ENCODE data around the gene EIF4E.

Gene EIF4E

DNA sequence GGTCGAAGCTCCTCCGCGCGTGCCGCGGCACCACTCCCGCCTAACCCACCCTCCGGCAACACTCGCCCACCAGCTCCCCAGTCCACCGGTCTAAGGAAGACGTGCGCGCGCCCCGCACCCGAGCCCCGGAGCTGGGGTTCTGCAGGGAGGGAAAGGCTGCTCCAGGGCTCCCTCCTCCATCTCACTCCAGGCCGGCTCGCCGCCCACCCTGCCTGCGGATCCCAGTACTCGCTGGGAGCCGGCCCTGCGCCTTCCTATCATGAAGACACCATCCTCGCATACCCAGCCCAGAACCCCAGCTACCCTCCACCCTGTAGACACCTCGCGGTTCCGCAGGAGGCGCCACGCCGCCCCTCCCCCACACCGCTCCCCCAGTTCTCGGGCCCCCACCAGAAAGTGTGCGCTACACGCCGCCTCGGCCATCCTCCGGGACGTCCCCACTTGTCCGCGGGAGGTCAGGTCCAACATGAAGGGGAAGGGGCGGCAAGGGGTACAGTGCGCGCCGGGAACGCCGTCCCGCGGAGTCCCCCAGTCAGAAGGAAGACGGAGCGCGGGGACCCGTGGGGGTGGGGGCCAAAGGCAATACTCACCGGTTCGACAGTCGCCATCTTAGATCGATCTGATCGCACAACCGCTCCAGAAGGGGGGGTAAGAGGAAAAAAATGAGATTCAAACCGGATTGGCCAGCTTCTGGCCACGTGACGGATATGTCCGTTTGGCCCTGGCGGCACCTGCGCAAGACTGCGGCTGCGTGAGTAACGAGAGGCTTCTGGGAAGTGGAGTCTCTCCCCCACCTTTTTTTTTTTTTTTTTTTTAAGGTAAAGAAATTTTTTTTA, at the start of gene EIF4E:
TSS of gene EIF4E (minus strand) at position 629 of the 836 bp plus-strand sequence. CDS start at position 608, 21 bp downstream.
- H3K27ac ChIP-seq, result peak within 1 kb of the TSS; percentile 68 to 99 (median 93)
- peak within 1 kb of the TSS; percentile 84 to 99 (median 97) for H3K4me3 ChIP-seq

GRCh38 chr4:98977557-98977956, 48.6 kb upstream of the EIF4E start:
- H3K27ac ChIP-seq, result no peak overlapping the region

DNA sequence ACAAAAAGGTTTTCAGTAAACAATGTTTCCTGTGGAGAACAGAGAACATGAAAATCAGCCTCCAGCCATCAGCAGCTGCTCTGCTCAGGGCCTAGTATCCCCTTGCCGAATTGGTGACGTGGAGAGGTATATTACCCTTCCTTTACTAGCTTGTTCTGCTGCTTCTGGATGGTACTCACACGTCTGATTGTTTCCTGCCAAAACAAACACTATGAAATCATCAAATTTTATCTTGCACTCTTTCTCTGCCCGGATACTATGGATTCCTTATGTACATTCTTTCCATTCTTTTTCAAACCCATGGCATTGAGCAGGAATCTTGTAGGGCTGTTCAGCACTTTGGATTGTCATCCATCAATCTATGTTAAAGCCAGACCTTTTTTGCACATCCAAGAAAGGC, 47.8 kb upstream of the EIF4E start:
- Histone ChIP-seq H3K4me3 (no peak overlapping the region), H3K27ac (no peak overlapping the region)

More at GRCh38 chr4:98977557-98977956, 48.6 kb upstream of the EIF4E start:
- no peak overlapping the region for H3K4me3 ChIP-seq

DNA sequence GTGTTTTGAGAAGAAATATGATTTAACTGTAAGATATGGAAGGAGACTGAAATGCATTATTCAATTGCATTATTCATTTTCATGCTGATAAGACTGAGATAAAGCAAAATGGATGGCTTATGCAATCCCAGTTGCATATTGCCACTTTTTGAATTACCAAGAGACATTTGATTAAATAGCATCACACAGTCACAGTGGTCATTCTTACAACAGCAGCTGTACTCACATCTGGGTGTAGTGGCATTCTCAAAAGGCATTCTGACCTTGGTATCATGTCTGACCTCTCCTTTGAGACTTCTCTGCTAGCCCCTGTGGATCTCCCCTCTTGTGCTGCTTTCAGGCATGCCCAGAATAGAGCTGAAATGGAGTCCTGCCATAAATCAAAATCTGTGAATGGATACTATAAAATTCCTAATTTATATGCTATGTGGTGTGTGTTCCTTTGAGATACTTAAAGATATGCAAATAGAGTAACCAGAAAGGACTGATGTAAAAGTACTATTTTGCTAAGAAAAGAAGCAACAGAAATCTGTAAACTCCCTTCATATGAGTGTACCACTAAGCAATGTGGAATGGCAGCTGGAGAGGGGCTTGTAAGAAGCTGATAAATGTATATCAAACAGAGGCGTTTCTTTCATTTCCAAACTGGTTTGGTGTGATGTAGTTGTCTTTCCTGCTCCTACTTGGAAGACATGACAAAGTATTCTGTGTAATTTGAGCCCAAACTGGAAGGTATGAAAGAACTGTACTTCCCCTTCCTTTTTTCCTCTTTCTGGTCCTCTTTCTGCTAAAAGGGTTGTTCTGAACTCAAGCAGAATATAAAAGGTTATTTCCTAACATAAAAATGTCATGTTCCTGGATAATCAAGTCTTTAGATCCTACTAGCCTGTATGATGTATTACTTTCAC, 41.2 kb upstream of the EIF4E start:
- no peak overlapping the region for H3K27ac ChIP-seq

GRCh38 chr4:98967786-98968329, 38.9 kb upstream of the EIF4E start:
- Histone ChIP-seq H3K4me3 (no peak overlapping the region), H3K27ac (no peak overlapping the region)

More for the DNA sequence above, 41.2 kb upstream of the EIF4E start:
- H3K4me3 ChIP-seq, result no peak overlapping the region

DNA sequence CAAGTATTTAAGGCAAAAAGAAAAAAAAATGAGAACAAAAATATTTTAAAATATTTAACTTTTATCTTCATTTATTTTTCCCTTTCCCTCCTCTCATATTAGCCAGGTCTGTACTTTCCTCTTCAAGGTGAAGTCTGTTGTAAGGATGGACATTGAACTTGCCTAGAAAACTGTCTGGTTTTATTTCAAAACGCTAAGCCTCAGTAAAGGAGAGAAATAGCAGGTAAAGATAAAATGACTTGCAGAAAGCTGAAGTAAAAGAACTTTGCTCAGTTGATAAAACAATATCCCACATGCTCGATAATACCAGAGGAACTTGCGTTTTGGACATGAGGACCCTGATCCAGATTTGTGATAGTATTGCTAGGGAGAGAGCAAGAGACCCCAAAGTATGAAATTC, 38.0 kb upstream of the EIF4E start:
- H3K4me3 ChIP-seq, result no peak overlapping the region

GRCh38 chr4:98963538-98964433, 34.9 kb upstream of the EIF4E start:
- H3K27ac ChIP-seq, result no peak overlapping the region

More for the DNA sequence above, 38.0 kb upstream of the EIF4E start:
- H3K27ac ChIP-seq, result no peak overlapping the region

GRCh38 chr4:98961770-98962169, 32.8 kb upstream of the EIF4E start:
- Histone ChIP-seq H3K27ac (no peak overlapping the region), H3K4me3 (no peak overlapping the region)

More at GRCh38 chr4:98963538-98964433, 34.9 kb upstream of the EIF4E start:
- H3K4me3 ChIP-seq, result no peak overlapping the region

- no peak overlapping the region for H3K27ac ChIP-seq
Observed at GRCh38 chr4:98959411-98959810, 30.5 kb upstream of the EIF4E start.

GRCh38 chr4:98958065-98958464, 29.1 kb upstream of the EIF4E start:
- Histone ChIP-seq H3K27ac (no peak overlapping the region), H3K4me3 (no peak overlapping the region)

More at GRCh38 chr4:98959411-98959810, 30.5 kb upstream of the EIF4E start:
- no peak overlapping the region for H3K4me3 ChIP-seq

GRCh38 chr4:98955229-98955628, 26.3 kb upstream of the EIF4E start:
- Histone ChIP-seq H3K4me3 (no peak overlapping the region), H3K27ac (no peak overlapping the region)

DNA sequence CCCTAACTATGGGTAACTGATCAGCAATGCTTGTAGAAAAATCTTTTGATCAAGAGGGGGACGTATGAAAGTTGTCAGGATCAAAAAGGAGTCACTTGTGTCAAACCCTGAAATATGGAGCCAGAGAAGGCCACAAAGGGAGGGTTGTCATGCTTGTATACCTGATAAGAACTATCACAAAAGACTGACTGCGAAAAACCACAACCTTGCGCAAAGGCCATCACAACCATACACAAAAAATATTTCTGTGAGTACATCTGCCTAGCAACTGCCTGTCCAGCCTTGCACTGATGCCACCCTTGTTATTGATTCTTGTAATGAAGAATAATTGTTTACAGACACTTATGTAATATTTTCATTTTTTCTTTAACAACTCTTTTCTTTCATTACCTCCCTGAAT, 22.8 kb upstream of the EIF4E start:
- Histone ChIP-seq H3K27ac (no peak overlapping the region), H3K4me3 (no peak overlapping the region)

DNA sequence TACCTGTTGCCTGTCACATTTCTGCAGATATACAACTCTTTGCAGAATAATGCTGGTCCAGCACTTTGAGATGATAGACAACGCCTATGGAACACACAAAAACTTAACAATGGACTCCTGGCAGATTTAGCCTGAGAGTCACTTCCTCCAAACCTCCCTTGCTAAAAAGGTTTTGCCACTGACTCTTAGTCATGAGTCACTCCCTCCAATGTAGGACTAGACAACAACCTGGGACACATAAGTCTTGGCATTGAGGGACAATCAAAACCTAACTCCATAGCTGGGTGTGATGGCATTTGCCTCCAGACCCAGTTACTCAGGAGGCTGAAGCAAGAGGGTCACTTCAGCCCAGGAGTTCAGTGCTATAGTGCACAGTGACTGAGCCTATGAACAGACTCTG, 22.0 kb upstream of the EIF4E start:
- H3K4me3 ChIP-seq, result no peak overlapping the region
- no peak overlapping the region for H3K27ac ChIP-seq

GRCh38 chr4:98946359-98946758, 17.4 kb upstream of the EIF4E start:
- H3K4me3 ChIP-seq, result no peak overlapping the region
- H3K27ac ChIP-seq, result no peak overlapping the region

GRCh38 chr4:98945297-98945850, 16.4 kb upstream of the EIF4E start:
- Histone ChIP-seq H3K27ac (no peak overlapping the region), H3K4me3 (no peak overlapping the region)

GRCh38 chr4:98939892-98940298, 11.0 kb upstream of the EIF4E start:
- no peak overlapping the region for H3K4me3 ChIP-seq
- no peak overlapping the region for H3K27ac ChIP-seq

- no peak overlapping the region for H3K27ac ChIP-seq
- H3K4me3 ChIP-seq, result no peak overlapping the region
Observed at GRCh38 chr4:98939438-98939837, 10.5 kb upstream of the EIF4E start.

- Histone ChIP-seq H3K4me3 (no peak overlapping the region), H3K27ac (no peak overlapping the region)
Observed at GRCh38 chr4:98937986-98938720, 9.2 kb upstream of the EIF4E start.

Measured in skin epidermis (tissue), 12 donors.